ENCODE results near the gene L3MBTL2. TPM values are rescaled to one million over a fixed set of nuclear protein-coding genes. Genes with fewer than 3 reads are reported as not detected.

Gene L3MBTL2
- total and polyA plus RNA-seq, 9 of the 15 experiments (the other 6 are each of a cell fraction or from before 2014, with no cell fraction given): 10.3 to 23.1 (median 18.6) TPM

- TF ChIP-seq IRF9 (tag; IDR thresholded peaks at IDR 0.05) (peak; percentile 69), ZNF124 (CRISPR knock-in tag; IDR thresholded peaks at IDR 0.05) (no peak), KDM4B (IDR thresholded peaks at IDR 0.05; ENCODE audit: borderline replicate concordance in 2 of 2, low read depth in 1 of 2) (no peak), ZBTB11 (CRISPR knock-in tag; IDR thresholded peaks at IDR 0.05) (no peak), ZNF347 (CRISPR knock-in tag; IDR thresholded peaks at IDR 0.05; ENCODE audit: low read depth) (no peak), ZSCAN32 (CRISPR knock-in tag; IDR thresholded peaks at IDR 0.05) (peak; percentile 40; the same call in 1 of the 2 replicates), NR3C1 (CRISPR knock-in tag; IDR thresholded peaks at IDR 0.05) (no peak), TBP (optimal IDR thresholded peaks at IDR 0.05; ENCODE audit: low read depth, low read length) (no peak), L3MBTL2 (IDR thresholded peaks at IDR 0.05) (0 out of 2 replicates have a peak, but pooled peaks have one; percentile 11), ATF3 (IDR thresholded peaks at IDR 0.05) (peak; percentile 94), ATF3 (CRISPR knock-in tag; conservative IDR thresholded peaks at IDR 0.05) (no peak), ZNF431 (CRISPR knock-in tag; IDR thresholded peaks at IDR 0.05) (no peak), ZMIZ1 (IDR thresholded peaks at IDR 0.05; ENCODE audit: low read depth in 2 of 2, low read length in 2 of 2) (no peak)
Measured at GRCh38 chr22:41217553-41218157, 12.5 kb downstream of the L3MBTL2 start (continued).

Measured in K562 (cell line).